Heart right ventricle (tissue), 16 donors: ENCODE results near the gene PDE3B. TPM values are rescaled to one million over a fixed set of nuclear protein-coding genes. Genes with fewer than 3 reads are reported as not detected.
A peak's percentile ranks its signal among the peaks of the same experiment; 100 is the strongest.

ENCODE experiments used
- ATAC-seq, 8 donors: fragments of 200-7000 bp; cut with Tn5 transposase; one replicate each; pipeline ENCODE4 v1.9.1; 2020; ENCODE audit warnings: mild to moderate bottlenecking in 8 of 8, moderate library complexity in 8 of 8, moderate number of reproducible peaks in 1 of 8
- DNase-seq, 2 donors: peaks; one replicate each; pipeline ENCODE4 v3.0.0-alpha.2; 2020
- H3K27ac ChIP-seq, 10 donors: fragments of 200-600 bp; sonication (generic) in 2 of 10; one replicate each; pipeline versions ENCODE4 v1.5.0 to v1.8.0; 2020 to 2022; ENCODE audit warnings: mild to moderate bottlenecking in 3 of 10
- H3K27me3 ChIP-seq, 7 donors: fragments of 200-600 bp; one replicate each; pipeline ENCODE4 v1.8.0; 2021 to 2022; ENCODE audit warnings: mild to moderate bottlenecking in 2 of 7
- H3K36me3 ChIP-seq, 9 donors: fragments of 200-600 bp; sonication (generic) in 1 of 9; one replicate each; pipeline versions ENCODE4 v1.5.0 to v1.8.0; 2020 to 2022; ENCODE audit warnings: mild to moderate bottlenecking in 2 of 9
- H3K4me1 ChIP-seq, 9 donors: fragments of 200-600 bp; sonication (generic) in 1 of 9; one replicate each; pipeline versions ENCODE4 v1.5.0 to v1.8.0; 2020 to 2022; ENCODE audit warnings: mild to moderate bottlenecking in 4 of 9
- H3K4me3 ChIP-seq, 10 donors: fragments of 200-600 bp; sonication (generic) in 2 of 10; one replicate each; pipeline versions ENCODE4 v1.5.0 to v1.8.0; 2020 to 2022; ENCODE audit warnings: mild to moderate bottlenecking in 7 of 10, moderate library complexity in 2 of 10
- H3K9me3 ChIP-seq, 11 donors: fragments of 200-600 bp in 10 of 11; sonication (generic) in 2 of 11; one replicate each; pipeline versions ENCODE4 v1.5.0 to v1.8.0; 2013 to 2022; ENCODE audit warnings: mild to moderate bottlenecking in 2 of 11, control low read depth in 1 of 11, moderate library complexity in 1 of 11
- WGBS, 2 donors: extraction: QIAGEN DNeasy Blood & Tissue Kit; methylation state at CpG; one replicate each; pipeline ENCODE4 v1.1.7; 2013; ENCODE audit warnings: inconsistent platforms in 1 of 2; 5-methylcytosine and 5-hydroxymethylcytosine counted together
- intact Hi-C, 10 donors: fragments of 100-400 bp; cut with DNase I; formaldehyde crosslinking; loops; one replicate each; pipeline versions ENCODE4 v1.11.1 to v1.14.2; 2022
- polyA plus RNA-seq, 2 donors: library from polyadenylated mRNA; stranded (reverse); fragments of 200-250 nt; gene quantifications; one replicate each; pipeline ENCODE4 v1.2.3, GENCODE V29; 2013
- total RNA-seq, 10 donors: library from RNA; stranded (reverse); fragmentation: NEBNext Ultra II Directional in 3 of 10; extraction: Animal tissue kit (Norgen Biotek cat#: 25700) in 3 of 10; gene quantifications; one replicate each; pipeline versions ENCODE4 v1.2.1 to v1.2.4, GENCODE V29; 2021 to 2023
- TF ChIP-seq, protein P1 (sequence below), 9 donors: fragments of 200-600 bp; sonication (generic) in 2 of 9; IDR thresholded peaks; one replicate each; pipeline versions ENCODE4 v1.5.0 to v1.8.0; 2021 to 2022; ENCODE audit warnings: antibody characterized with exemption in 9 of 9, mild to moderate bottlenecking in 5 of 9, moderate library complexity in 1 of 9
- donor health status: Arrhythmogenic right ventricular cardiomyopathy.
- donor health status: ischemic (EF 13 %, LVEDD 7.1; RV severe dilation, severe dysfunction).
- donor health status: healthy with polysubstance abuse.
- donor health status: DM: no; HTN: yes; CAD: no.
- donor health status: DM: no; HTN: no; CAD: no.
- donor health status: ischemic (EF 25% LVEDD 6.9; RV normal size, moderate dysfunction).
- donor health status: ischemic (EF 25% LVEDD 5.7; RV mildly dilated, moderate dysfunction).
- donor health status: healthy.
- donor health status: DM: yes; HTN: yes; CAD: no.
- donor health status: Ischemic cardiomyopathy.
- donor health status: ischemic (EF 35%, LVEDD 5.7; RV mildly dilated, moderate dysfunction).
- donor health status: nonischemic (EF 11% LVEDD 7.7; RV severe dilation, severe dysfunction).
- donor health status: DM: yes; HTN: yes; CAD: no.
- donor health status: PGD.
- donor health status: ischemic (EF 29% LVEDD 5.4; RV normal size, mild dysfunction).
- donor health status: nonischemic (EF 23%, LVEDD 6.1; RV moderate dilation, normal function).

PDE3B gene
- total and polyA plus RNA-seq, 12 donors, result 1.3 to 14.2 (median 9.0) TPM

DNA sequence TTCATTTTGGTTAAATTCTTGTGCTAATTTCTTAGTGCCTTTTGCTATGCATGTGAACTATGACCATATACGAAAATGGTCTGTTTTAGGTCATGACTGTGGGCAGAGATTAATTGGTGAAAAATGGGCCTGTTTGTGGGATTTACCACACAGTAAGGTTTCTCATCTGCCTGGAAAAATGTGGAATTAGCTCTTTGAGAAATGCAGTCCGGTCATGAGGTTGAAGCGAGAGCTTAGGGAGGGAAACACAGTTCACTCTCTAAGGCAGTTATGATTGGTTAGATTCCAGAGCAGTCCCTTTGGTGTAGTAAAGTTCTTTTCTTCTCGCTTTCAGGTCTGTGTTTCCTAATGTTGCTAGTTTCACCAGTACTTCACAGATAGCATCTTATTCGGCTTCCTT is 1.2 kb upstream of the PDE3B start:
- no peaks in the 10 kb centered on the region for H3K9me3 ChIP-seq
- 93% methylated on average over 5 of the region's 5 CpGs for WGBS, 2 donors
- no peak for DNase-seq
- H3K36me3 ChIP-seq, result no peaks in the 10 kb centered on the region
- H3K4me1 ChIP-seq, result peaks cover 0 to 30% (median 5%) of the 10 kb centered on the region in 9 donors
- no peak for ATAC-seq
- no peak overlapping the region for H3K27ac ChIP-seq
- H3K27me3 ChIP-seq, result peaks cover 0 to 16% (median 0%) of the 10 kb centered on the region in 7 donors
- peak overlapping the region in 2 of 10 donors; percentile 75 to 84 for H3K4me3 ChIP-seq
- intact Hi-C loops, result loop anchor here in 8 of 10 donors (5.0 to 10.0 kb wide), 8 partner anchors 88 to 262 kb away; partner anchors contain the start of gene CYP2R1 (in 3 of the 8)
- TF ChIP-seq, protein P1, sequence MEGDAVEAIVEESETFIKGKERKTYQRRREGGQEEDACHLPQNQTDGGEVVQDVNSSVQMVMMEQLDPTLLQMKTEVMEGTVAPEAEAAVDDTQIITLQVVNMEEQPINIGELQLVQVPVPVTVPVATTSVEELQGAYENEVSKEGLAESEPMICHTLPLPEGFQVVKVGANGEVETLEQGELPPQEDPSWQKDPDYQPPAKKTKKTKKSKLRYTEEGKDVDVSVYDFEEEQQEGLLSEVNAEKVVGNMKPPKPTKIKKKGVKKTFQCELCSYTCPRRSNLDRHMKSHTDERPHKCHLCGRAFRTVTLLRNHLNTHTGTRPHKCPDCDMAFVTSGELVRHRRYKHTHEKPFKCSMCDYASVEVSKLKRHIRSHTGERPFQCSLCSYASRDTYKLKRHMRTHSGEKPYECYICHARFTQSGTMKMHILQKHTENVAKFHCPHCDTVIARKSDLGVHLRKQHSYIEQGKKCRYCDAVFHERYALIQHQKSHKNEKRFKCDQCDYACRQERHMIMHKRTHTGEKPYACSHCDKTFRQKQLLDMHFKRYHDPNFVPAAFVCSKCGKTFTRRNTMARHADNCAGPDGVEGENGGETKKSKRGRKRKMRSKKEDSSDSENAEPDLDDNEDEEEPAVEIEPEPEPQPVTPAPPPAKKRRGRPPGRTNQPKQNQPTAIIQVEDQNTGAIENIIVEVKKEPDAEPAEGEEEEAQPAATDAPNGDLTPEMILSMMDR (IDR thresholded peaks at IDR 0.05), result no peak

GRCh38 chr11:14642873-14643696 is 519 bp upstream of the PDE3B start:
- H3K36me3 ChIP-seq, result no peaks in the 10 kb centered on the region
- peaks cover 0 to 37% (median 5%) of the 10 kb centered on the region in 9 donors for H3K4me1 ChIP-seq
- ATAC-seq (peak in 1 of 8 donors; percentile 25), DNase-seq (no peak)
- TF ChIP-seq, protein P1 (IDR thresholded peaks at IDR 0.05), result no peak
- intact Hi-C loops, result loop anchor here in 8 of 10 donors (5.0 to 10.0 kb wide), 8 partner anchors 88 to 262 kb away; partner anchors contain the start of gene CYP2R1 (in 3 of the 8)
- H3K27me3 ChIP-seq, result peaks cover 0 to 20% (median 0%) of the 10 kb centered on the region in 7 donors
- WGBS, 2 donors, result 27 to 30% methylated on average over 49 to 52 of the region's 52 CpGs
- peak overlapping the region in 6 of 10 donors; percentile 45 to 90 (median 84) for H3K27ac ChIP-seq
- peak overlapping the region; percentile 63 to 90 (median 84) for H3K4me3 ChIP-seq
- H3K9me3 ChIP-seq, result no peaks in the 10 kb centered on the region

GRCh38 chr11:14644226-14645014 is 816 bp downstream of the PDE3B start:
- 1% methylated on average over 63 to 64 of the region's 65 CpGs for WGBS, 2 donors
- H3K4me1 ChIP-seq, result peaks cover 0 to 33% (median 5%) of the 10 kb centered on the region in 9 donors

More at GRCh38 chr11:14644226-14645014, 816 bp downstream of the PDE3B start:
- H3K4me3 ChIP-seq, result peak overlapping the region; percentile 63 to 90 (median 84)
- no peaks in the 10 kb centered on the region for H3K9me3 ChIP-seq
- intact Hi-C loops, result loop anchor here in 9 of 10 donors (5.0 to 10.0 kb wide), 8 partner anchors 90 to 260 kb away; partner anchors contain the start of gene CYP2R1 (in 3 of the 9)
- TF ChIP-seq, protein P1 (IDR thresholded peaks at IDR 0.05), result peak in 4 of 9 donors; percentile 2 to 34 (median 22)
- DNase-seq (peak; percentile 15 to 39), ATAC-seq (peak; percentile 54 to 88 (median 71))
- no peaks in the 10 kb centered on the region for H3K36me3 ChIP-seq
- H3K27ac ChIP-seq, result peak overlapping the region; percentile 68 to 90 (median 83)
- H3K27me3 ChIP-seq, result peaks cover 0 to 20% (median 0%) of the 10 kb centered on the region in 7 donors
